DOHH2 (cell line): ENCODE results near the gene IL36RN.

Source experiments
- H3F3A ChIP-seq: fragments of 200-600 bp; sonication (generic), shearing (Covaris generic); 2 replicates; pipeline ENCODE4 v1.6.0; 2016; ENCODE audit warnings: antibody characterized with exemption, mild to moderate bottlenecking; ENCODE audit not compliant: control insufficient read depth, insufficient read depth
- H3K27ac ChIP-seq: fragments of 200-600 bp; sonication (generic); 2 replicates; pipeline ENCODE4 v1.5.1; 2014; ENCODE audit warnings: low read depth, mild to moderate bottlenecking, low read length, moderate library complexity
- H3K27me3 ChIP-seq: fragments of 200-600 bp; sonication (generic); 2 replicates; pipeline ENCODE4 v1.6.1; 2014; ENCODE audit warnings: mild to moderate bottlenecking, low read length, mixed read lengths; ENCODE audit not compliant: control insufficient read depth
- H3K36me3 ChIP-seq: fragments of 200-600 bp; sonication (generic); 2 replicates; pipeline ENCODE4 v1.6.1; 2014; ENCODE audit warnings: mild to moderate bottlenecking, low read length, moderate library complexity, mixed read lengths; ENCODE audit not compliant: control insufficient read depth
- H3K4me1 ChIP-seq: fragments of 200-600 bp; sonication (generic); 2 replicates; pipeline ENCODE4 v1.6.1; 2014; ENCODE audit warnings: mild to moderate bottlenecking, low read length, mixed read lengths; ENCODE audit not compliant: control insufficient read depth
- H3K4me2 ChIP-seq: fragments of 200-600 bp; sonication (generic); 2 replicates; pipeline ENCODE4 v1.6.0; 2014; ENCODE audit warnings: mild to moderate bottlenecking, low read length, moderate library complexity
- H3K4me3 ChIP-seq: fragments of 200-600 bp; sonication (generic); 2 replicates; pipeline ENCODE4 v1.5.1; 2014; ENCODE audit warnings: mild to moderate bottlenecking, low read length, mixed read lengths
- H3K79me2 ChIP-seq: fragments of 200-600 bp; sonication (generic); 2 replicates; pipeline ENCODE4 v1.6.1; 2014; ENCODE audit warnings: mild to moderate bottlenecking, low read length, mixed read lengths; ENCODE audit not compliant: control insufficient read depth
- H3K9me2 ChIP-seq: fragments of 200-600 bp; sonication (generic); replicated peaks from 2 replicates; pipeline ENCODE4 v1.6.1; 2014; ENCODE audit warnings: mild to moderate bottlenecking, low read length, mixed read lengths; ENCODE audit not compliant: control insufficient read depth
- H3K9me3 ChIP-seq: fragments of 200-600 bp; sonication (generic); 2 replicates; pipeline ENCODE4 v1.6.1; 2014; ENCODE audit warnings: antibody characterized with exemption, low read length, mixed read lengths; ENCODE audit not compliant: control insufficient read depth, insufficient read depth
- H4K20me1 ChIP-seq: fragments of 200-600 bp; sonication (generic); 2 replicates; pipeline ENCODE4 v1.6.0; 2014; ENCODE audit warnings: low read depth, mild to moderate bottlenecking, antibody characterized with exemption, low read length, moderate library complexity; ENCODE audit not compliant: control insufficient read depth, insufficient read depth
- EZH2phosphoT487 ChIP-seq: fragments of 200-600 bp; sonication (generic); IDR thresholded peaks from 2 replicates; pipeline ENCODE4 v1.6.1; 2017; ENCODE audit warnings: borderline replicate concordance, mild to moderate bottlenecking, antibody characterized with exemption, low read length, moderate library complexity, mixed read lengths
- TF ChIP-seq, protein P1 (sequence below): fragments of 200-600 bp; sonication (generic); IDR thresholded peaks from one replicate; pipeline ENCODE4 v1.5.1; 2014; ENCODE audit warnings: antibody characterized with exemption, mild to moderate bottlenecking, low read depth, low read length; ENCODE audit not compliant: poor library complexity, severe bottlenecking

IL36RN gene

DNA sequence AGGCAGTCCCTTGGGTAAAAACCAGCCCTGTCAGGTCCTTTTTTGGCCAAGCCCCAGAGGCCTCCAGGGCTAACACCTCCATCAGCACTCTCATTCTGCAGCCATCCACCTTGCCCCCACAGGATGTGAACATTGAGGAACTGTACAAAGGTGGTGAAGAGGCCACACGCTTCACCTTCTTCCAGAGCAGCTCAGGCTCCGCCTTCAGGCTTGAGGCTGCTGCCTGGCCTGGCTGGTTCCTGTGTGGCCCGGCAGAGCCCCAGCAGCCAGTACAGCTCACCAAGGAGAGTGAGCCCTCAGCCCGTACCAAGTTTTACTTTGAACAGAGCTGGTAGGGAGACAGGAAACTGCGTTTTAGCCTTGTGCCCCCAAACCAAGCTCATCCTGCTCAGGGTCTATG lies 16.0 kb downstream of the IL36RN start:
- H3K4me3 ChIP-seq, result no peak overlapping the region
- no peaks in the 10 kb centered on the region for H3K36me3 ChIP-seq
- no peaks in the 10 kb centered on the region for H3K4me1 ChIP-seq
- no peaks in the 10 kb centered on the region for H3K79me2 ChIP-seq
- no peaks in the 10 kb centered on the region for H3K9me2 ChIP-seq
- H3K27me3 ChIP-seq, result peaks cover 6% of the 10 kb centered on the region; the same call in 1 of the 2 replicates
- TF ChIP-seq EZH2phosphoT487, result no peak
- TF ChIP-seq, protein P1, sequence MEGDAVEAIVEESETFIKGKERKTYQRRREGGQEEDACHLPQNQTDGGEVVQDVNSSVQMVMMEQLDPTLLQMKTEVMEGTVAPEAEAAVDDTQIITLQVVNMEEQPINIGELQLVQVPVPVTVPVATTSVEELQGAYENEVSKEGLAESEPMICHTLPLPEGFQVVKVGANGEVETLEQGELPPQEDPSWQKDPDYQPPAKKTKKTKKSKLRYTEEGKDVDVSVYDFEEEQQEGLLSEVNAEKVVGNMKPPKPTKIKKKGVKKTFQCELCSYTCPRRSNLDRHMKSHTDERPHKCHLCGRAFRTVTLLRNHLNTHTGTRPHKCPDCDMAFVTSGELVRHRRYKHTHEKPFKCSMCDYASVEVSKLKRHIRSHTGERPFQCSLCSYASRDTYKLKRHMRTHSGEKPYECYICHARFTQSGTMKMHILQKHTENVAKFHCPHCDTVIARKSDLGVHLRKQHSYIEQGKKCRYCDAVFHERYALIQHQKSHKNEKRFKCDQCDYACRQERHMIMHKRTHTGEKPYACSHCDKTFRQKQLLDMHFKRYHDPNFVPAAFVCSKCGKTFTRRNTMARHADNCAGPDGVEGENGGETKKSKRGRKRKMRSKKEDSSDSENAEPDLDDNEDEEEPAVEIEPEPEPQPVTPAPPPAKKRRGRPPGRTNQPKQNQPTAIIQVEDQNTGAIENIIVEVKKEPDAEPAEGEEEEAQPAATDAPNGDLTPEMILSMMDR, result no peak
- H4K20me1 ChIP-seq, result no peaks in the 10 kb centered on the region
- no peaks in the 10 kb centered on the region for H3F3A ChIP-seq
- no peak overlapping the region for H3K4me2 ChIP-seq
- H3K9me3 ChIP-seq, result no peaks in the 10 kb centered on the region
- H3K27ac ChIP-seq, result no peak overlapping the region

DNA sequence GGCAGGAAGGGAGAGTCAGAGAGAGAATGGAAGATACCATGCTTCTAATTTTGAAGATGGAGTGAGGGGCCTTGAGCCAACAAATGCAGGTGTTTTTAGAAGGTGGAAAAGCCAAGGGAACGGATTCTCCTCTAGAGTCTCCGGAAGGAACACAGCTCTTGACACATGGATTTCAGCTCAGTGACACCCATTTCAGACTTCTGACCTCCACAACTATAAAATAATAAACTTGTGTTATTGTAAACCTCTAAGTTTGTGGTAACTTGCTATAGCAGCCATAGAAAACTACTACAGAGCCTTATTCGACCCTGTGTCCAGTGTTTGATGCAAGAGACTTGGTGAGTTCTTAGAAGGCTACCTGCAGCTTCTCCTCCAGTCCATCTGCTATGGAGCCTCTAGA lies 16.6 kb downstream of the IL36RN start:
- TF ChIP-seq, protein P1, result no peak
- TF ChIP-seq EZH2phosphoT487, result no peak
- Histone ChIP-seq H3K27ac (no peak overlapping the region), H3K4me3 (no peak overlapping the region), H3K27me3 (peaks cover 6% of the 10 kb centered on the region; the same call in 1 of the 2 replicates), H3K4me1 (no peaks in the 10 kb centered on the region), H3K79me2 (no peaks in the 10 kb centered on the region), H3F3A (no peaks in the 10 kb centered on the region), H3K4me2 (no peak overlapping the region), H3K36me3 (no peaks in the 10 kb centered on the region), H3K9me3 (no peaks in the 10 kb centered on the region), H3K9me2 (no peaks in the 10 kb centered on the region), H4K20me1 (no peaks in the 10 kb centered on the region)

DNA sequence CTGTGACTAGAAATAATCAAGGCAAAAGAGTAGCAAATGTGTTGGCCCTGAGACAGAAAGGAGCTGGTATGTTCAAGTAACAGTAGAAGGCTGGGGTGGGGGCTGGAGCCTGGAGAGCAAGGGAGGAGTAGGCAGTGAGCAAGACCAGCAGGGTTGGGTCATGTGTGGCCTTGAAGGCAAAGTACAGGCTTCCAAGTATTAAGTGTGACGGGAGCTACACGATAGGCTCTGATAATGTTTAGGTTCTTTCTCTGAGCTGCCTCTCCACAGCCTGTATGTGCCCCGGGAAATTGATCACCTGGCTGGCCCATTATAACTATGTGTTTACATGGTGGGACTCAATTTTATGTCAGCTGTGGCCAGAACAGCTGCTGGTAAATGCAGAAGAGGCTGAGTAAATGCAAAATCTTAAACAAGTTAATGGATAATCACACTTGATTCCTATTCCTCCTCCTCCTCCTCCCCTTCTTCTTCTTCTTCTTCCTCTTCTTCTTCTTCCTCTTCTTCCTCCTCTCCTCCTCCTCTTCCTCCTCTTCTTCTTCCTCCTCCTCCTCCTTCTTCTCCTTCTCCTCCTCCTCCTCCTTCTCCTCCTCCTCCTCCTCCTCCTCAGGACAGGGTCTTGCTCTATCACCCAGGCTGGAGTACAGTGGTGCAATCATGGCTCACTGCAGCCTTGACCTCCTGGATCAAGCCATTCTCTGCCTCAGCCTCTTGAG lies 18.1 kb downstream of the IL36RN start:
- H3K36me3 ChIP-seq, result no peaks in the 10 kb centered on the region
- no peak overlapping the region for H3K4me2 ChIP-seq
- H3K4me1 ChIP-seq, result no peaks in the 10 kb centered on the region
- H4K20me1 ChIP-seq, result no peaks in the 10 kb centered on the region
- TF ChIP-seq EZH2phosphoT487, result no peak
- TF ChIP-seq, protein P1, result no peak
- no peak overlapping the region for H3K27ac ChIP-seq
- no peaks in the 10 kb centered on the region for H3K79me2 ChIP-seq
- no peak overlapping the region for H3K4me3 ChIP-seq
- no peaks in the 10 kb centered on the region for H3K9me2 ChIP-seq
- H3K27me3 ChIP-seq, result peaks cover 10% of the 10 kb centered on the region; the same call in 1 of the 2 replicates
- no peaks in the 10 kb centered on the region for H3K9me3 ChIP-seq
- no peaks in the 10 kb centered on the region for H3F3A ChIP-seq
